GM23248 (cell line): ENCODE data around the gene LBHD2. TPM values are rescaled to one million over a fixed set of nuclear protein-coding genes. Genes with fewer than 3 reads are reported as not detected.
"Not testable (repeated sequence)": the region's sequence is repeated elsewhere in the genome, so short reads cannot be mapped to it uniquely, and the experiment has no call there.

Experiments
- DNase-seq: peaks from one replicate; pipeline ENCODE4 v3.0.0-alpha.2; 2015
- H2AFZ ChIP-seq: fragments of 200-600 bp; sonication (generic); 2 replicates; pipeline ENCODE4 v1.6.1; 2016; ENCODE audit warnings: antibody characterized with exemption
- H3F3A ChIP-seq: fragments of 200-600 bp; sonication (generic); 2 replicates; pipeline ENCODE4 v1.6.1; 2016; ENCODE audit warnings: mild to moderate bottlenecking, antibody characterized with exemption, mixed run types; ENCODE audit not compliant: insufficient read depth
- H3K27ac ChIP-seq: fragments of 200-600 bp; sonication (generic); 2 replicates; pipeline ENCODE4 v1.5.1; 2016; ENCODE audit warnings: mild to moderate bottlenecking
- H3K27me3 ChIP-seq: fragments of 200-600 bp; sonication (generic); replicated peaks from 2 replicates; pipeline ENCODE4 v1.6.1; 2016; ENCODE audit warnings: mild to moderate bottlenecking; ENCODE audit not compliant: insufficient read depth
- H3K36me3 ChIP-seq: fragments of 200-600 bp; sonication (generic); 2 replicates; pipeline ENCODE4 v1.6.1; 2016; ENCODE audit warnings: low read depth, mild to moderate bottlenecking
- H3K4me1 ChIP-seq: fragments of 200-600 bp; sonication (generic); 2 replicates; pipeline ENCODE4 v1.6.1; 2016; ENCODE audit warnings: mild to moderate bottlenecking; ENCODE audit not compliant: insufficient read depth
- H3K4me2 ChIP-seq: fragments of 200-600 bp; sonication (generic); one replicate; pipeline ENCODE4 v1.6.1; 2016; ENCODE audit warnings: mild to moderate bottlenecking; ENCODE audit not compliant: unreplicated experiment
- H3K4me3 ChIP-seq: fragments of 200-600 bp; sonication (generic); 2 replicates; pipeline ENCODE4 v1.5.1; 2016; ENCODE audit warnings: mild to moderate bottlenecking
- H3K79me2 ChIP-seq: fragments of 200-600 bp; sonication (generic); 2 replicates; pipeline ENCODE4 v1.6.1; 2016; ENCODE audit warnings: mild to moderate bottlenecking; ENCODE audit not compliant: insufficient read depth
- H3K9ac ChIP-seq: fragments of 200-600 bp; sonication (generic); 2 replicates; pipeline ENCODE4 v1.6.1; 2016; ENCODE audit warnings: mild to moderate bottlenecking
- H3K9me2 ChIP-seq: fragments of 200-600 bp; sonication (generic); 2 replicates; pipeline ENCODE4 v1.6.1; 2016; ENCODE audit warnings: mixed run types, mild to moderate bottlenecking, moderate library complexity; ENCODE audit not compliant: insufficient read depth
- H3K9me3 ChIP-seq: fragments of 200-600 bp; sonication (generic); one replicate; pipeline ENCODE4 v1.6.1; 2017; ENCODE audit warnings: low read depth
- H4K20me1 ChIP-seq: fragments of 200-600 bp; sonication (generic); 2 replicates; pipeline ENCODE4 v1.6.0; 2016; ENCODE audit not compliant: insufficient read depth
- EZH2 ChIP-seq: fragments of 200-600 bp; sonication (generic); IDR thresholded peaks from 2 replicates; pipeline ENCODE4 v1.6.1; 2018; ENCODE audit warnings: antibody characterized with exemption, mild to moderate bottlenecking; ENCODE audit not compliant: insufficient read depth, poor library complexity, severe bottlenecking
- EZH2phosphoT487 ChIP-seq: fragments of 200-600 bp; sonication (generic); IDR thresholded peaks from 2 replicates; pipeline ENCODE4 v1.6.1; 2018; ENCODE audit warnings: antibody characterized with exemption, moderate library complexity, mild to moderate bottlenecking, low read depth; ENCODE audit not compliant: insufficient read depth
- WGBS, 2 experiments: methylation state at CpG; one replicate each; pipeline ENCODE4 v1.1.6; 2015 to 2017; ENCODE audit warnings: low lambda C conversion rate in 2 of 2, low coverage in 1 of 2; ENCODE audit errors: missing lambda C conversion rate in 2 of 2; 5-methylcytosine and 5-hydroxymethylcytosine counted together
- in situ Hi-C: fragments of 300-500 bp; cut with MboI; formaldehyde crosslinking; loops from 2 replicates; pipeline ENCODE4 v1.15.0; 2020
- polyA plus RNA-seq: library from polyadenylated mRNA; unstranded; fragments of >200 nt; fragmentation: Nextera tagmentation; extraction: Ambion mirVana; gene quantifications from 2 replicates; pipeline ENCODE4 v1.2.1, GENCODE V29; 2016
- total RNA-seq: library from RNA; depleted of rRNA; stranded (reverse); fragments of >200 nt; shearing (Covaris generic); gene quantifications from 2 replicates; pipeline ENCODE4 v1.2.3, GENCODE V29; 2014

The LBHD2 gene
- total and polyA plus RNA-seq, 2 experiments from 2014 or later = not detected

- in situ Hi-C loops = no loop called here
Observed at GRCh38 chr14:103116636-103117035, 32.6 kb downstream of the LBHD2 start.

GRCh38 chr14:103117499-103117898 lies 33.5 kb downstream of the LBHD2 start:
- H2AFZ ChIP-seq, H4K20me1 ChIP-seq, H3K27me3 ChIP-seq, H3K4me3 ChIP-seq, H3K4me2 ChIP-seq, DNase-seq, H3K4me1 ChIP-seq, in situ Hi-C loops, H3K9me3 ChIP-seq, H3K79me2 ChIP-seq, H3K9ac ChIP-seq, H3K36me3 ChIP-seq, H3F3A ChIP-seq, H3K9me2 ChIP-seq, H3K27ac ChIP-seq: not testable (repeated sequence)
- WGBS, 2 experiments = 94 to 96% methylated on average over 6 to 7 of the region's 7 CpGs

More at GRCh38 chr14:103116636-103117035, 32.6 kb downstream of the LBHD2 start:
- H3K4me2 ChIP-seq = no peak overlapping the region
- no peak overlapping the region for H3K4me3 ChIP-seq
- H3K27ac ChIP-seq = no peak overlapping the region
- TF ChIP-seq EZH2 = no peak
- TF ChIP-seq EZH2phosphoT487 = no peak
- H4K20me1 ChIP-seq = no peaks in the 10 kb centered on the region
- DNase-seq = no peak
- no peak overlapping the region for H3K9ac ChIP-seq
- no peaks in the 10 kb centered on the region for H3K36me3 ChIP-seq
- H3K4me1 ChIP-seq = no peaks in the 10 kb centered on the region
- no peaks in the 10 kb centered on the region for H3K79me2 ChIP-seq
- H3K9me2 ChIP-seq = no peaks in the 10 kb centered on the region
- no peaks in the 10 kb centered on the region for H3F3A ChIP-seq
- H3K9me3 ChIP-seq = no peaks in the 10 kb centered on the region
- no peaks in the 10 kb centered on the region for H3K27me3 ChIP-seq
- whole genome bisulfite sequencing, 2 experiments = 94 to 96% methylated on average over 16 to 17 of the region's 17 CpGs
- H2AFZ ChIP-seq = no peak overlapping the region

GRCh38 chr14:103118018-103118662 lies 34.1 kb downstream of the LBHD2 start:
- Histone ChIP-seq H4K20me1 (no peaks in the 10 kb centered on the region), H3K9me3 (no peaks in the 10 kb centered on the region), H3K27me3 (no peaks in the 10 kb centered on the region), H3K79me2 (no peaks in the 10 kb centered on the region), H3K4me2 (no peak overlapping the region), H3K4me1 (no peaks in the 10 kb centered on the region), H3K9ac (no peak overlapping the region), H3F3A (no peaks in the 10 kb centered on the region), H3K36me3 (no peaks in the 10 kb centered on the region), H3K27ac (no peak overlapping the region), H3K9me2 (no peaks in the 10 kb centered on the region), H2AFZ (no peak overlapping the region), H3K4me3 (no peak overlapping the region)
- in situ Hi-C loops = no loop called here
- no peak for TF ChIP-seq EZH2phosphoT487
- no peak for TF ChIP-seq EZH2
- DNase-seq = peak; percentile 28
- 39 to 43% methylated on average over 8 to 10 of the region's 10 CpGs for WGBS, 2 experiments

- Histone ChIP-seq H3F3A (no peaks in the 10 kb centered on the region), H3K27me3 (no peaks in the 10 kb centered on the region), H3K4me3 (no peak overlapping the region), H3K79me2 (no peaks in the 10 kb centered on the region), H3K4me1 (no peaks in the 10 kb centered on the region), H3K36me3 (no peaks in the 10 kb centered on the region), H3K4me2 (no peak overlapping the region), H3K27ac (no peak overlapping the region), H3K9me2 (no peaks in the 10 kb centered on the region), H2AFZ (no peak overlapping the region), H3K9me3 (no peaks in the 10 kb centered on the region), H4K20me1 (no peaks in the 10 kb centered on the region), H3K9ac (no peak overlapping the region)
- WGBS, 2 experiments = 71 to 75% methylated on average over 8 to 9 of the region's 9 CpGs
- DNase-seq = no peak
- in situ Hi-C loops = no loop called here
- TF ChIP-seq EZH2 (no peak), EZH2phosphoT487 (no peak)
Observed at GRCh38 chr14:103118663-103119404, 34.8 kb downstream of the LBHD2 start.

- H3K4me1 ChIP-seq, H3K9me2 ChIP-seq, H3K27me3 ChIP-seq, H3K4me2 ChIP-seq, H3K36me3 ChIP-seq, DNase-seq, H3K4me3 ChIP-seq, in situ Hi-C loops, H3K9me3 ChIP-seq, H3F3A ChIP-seq, H3K27ac ChIP-seq, H3K9ac ChIP-seq, H3K79me2 ChIP-seq, H2AFZ ChIP-seq, H4K20me1 ChIP-seq: not testable (repeated sequence)
- WGBS, 2 experiments = 97 to 99% methylated on average over 8 of the region's 8 CpGs
Observed at GRCh38 chr14:103119527-103119926, 35.5 kb downstream of the LBHD2 start.
